SU-DHL-6 (cell line): ENCODE measurements around the gene BTBD9.

Experiments
- H2AFZ ChIP-seq: fragments of 200-600 bp; sonication (generic); 2 replicates; pipeline ENCODE4 v1.6.1; 2014; ENCODE audit warnings: low read depth, mild to moderate bottlenecking, moderate library complexity, mixed read lengths, antibody characterized with exemption, low read length; ENCODE audit not compliant: severe bottlenecking
- H3F3A ChIP-seq: fragments of 200-600 bp; shearing (Covaris generic); 2 replicates; pipeline ENCODE4 v1.6.0; 2016; ENCODE audit warnings: antibody characterized with exemption, mild to moderate bottlenecking; ENCODE audit not compliant: insufficient read depth
- H3K27ac ChIP-seq: fragments of 200-600 bp; sonication (generic); 2 replicates; pipeline ENCODE4 v1.5.1; 2016; ENCODE audit warnings: low read depth, mild to moderate bottlenecking, low read length, moderate library complexity, mixed read lengths
- H3K27me3 ChIP-seq: fragments of 200-600 bp; sonication (generic), shearing (Covaris generic); 2 replicates; pipeline ENCODE4 v1.6.0; 2014; ENCODE audit warnings: mild to moderate bottlenecking, low read length
- H3K36me3 ChIP-seq: fragments of 200-600 bp; sonication (generic); 2 replicates; pipeline ENCODE4 v1.6.1; 2014; ENCODE audit warnings: mild to moderate bottlenecking, low read length, mixed read lengths
- H3K4me2 ChIP-seq: fragments of 300-600, 200-600 bp; shearing (Covaris generic), sonication (generic); 2 replicates; pipeline ENCODE4 v1.6.0; 2014; ENCODE audit warnings: low read length, low read depth, mild to moderate bottlenecking; ENCODE audit not compliant: poor library complexity, severe bottlenecking
- H3K4me3 ChIP-seq: fragments of 200-600 bp; sonication (generic); 2 replicates; pipeline ENCODE4 v1.5.1; 2014; ENCODE audit warnings: antibody characterized with exemption, low read length, mild to moderate bottlenecking, mixed read lengths; ENCODE audit not compliant: insufficient read depth, poor library complexity, severe bottlenecking
- H3K79me2 ChIP-seq: fragments of 200-600 bp; sonication (generic); 2 replicates; pipeline ENCODE4 v1.6.1; 2014; ENCODE audit warnings: mild to moderate bottlenecking, low read length, moderate library complexity; ENCODE audit not compliant: insufficient read depth
- H3K9ac ChIP-seq: fragments of 200-600 bp; sonication (generic); 2 replicates; pipeline ENCODE4 v1.7.0; 2014; ENCODE audit warnings: mild to moderate bottlenecking, low read length
- H3K9me2 ChIP-seq: fragments of 200-600 bp; sonication (generic); replicated peaks from 2 replicates; pipeline ENCODE4 v1.6.1; 2014; ENCODE audit warnings: low read length; ENCODE audit not compliant: insufficient read depth
- H3K9me3 ChIP-seq: fragments of 200-600 bp; sonication (generic); 2 replicates; pipeline ENCODE4 v1.6.1; 2014; ENCODE audit warnings: low read length, mixed read lengths; ENCODE audit not compliant: insufficient read depth
- H4K20me1 ChIP-seq: fragments of 200-600 bp; sonication (generic); 2 replicates; pipeline ENCODE4 v1.6.1; 2014; ENCODE audit warnings: low read depth, mild to moderate bottlenecking, antibody characterized with exemption, low read length, moderate library complexity, mixed read lengths
- CTCF ChIP-seq: fragments of 200-600 bp; sonication (generic); IDR thresholded peaks from one replicate; pipeline ENCODE4 v1.5.1; 2017; ENCODE audit warnings: antibody characterized with exemption, mild to moderate bottlenecking, low read length, moderate library complexity; ENCODE audit not compliant: insufficient read depth, poor library complexity, severe bottlenecking
- EZH2phosphoT487 ChIP-seq: fragments of 200-600 bp; sonication (generic), shearing (Covaris generic); conservative IDR thresholded peaks from 2 replicates; pipeline ENCODE4 v1.6.1; 2018; ENCODE audit warnings: mild to moderate bottlenecking, antibody characterized with exemption, low read length, moderate library complexity, mixed read lengths

The BTBD9 gene

GRCh38 chr6:38481211-38481836 lies 158.4 kb downstream of the BTBD9 start:
- Histone ChIP-seq H3K27me3 (no peaks in the 10 kb centered on the region), H4K20me1 (0 out of 2 replicates have a peak, but pooled peaks cover 2% of the 10 kb centered on the region), H3K36me3 (no peaks in the 10 kb centered on the region), H3F3A (no peaks in the 10 kb centered on the region), H3K4me2 (no peak overlapping the region), H3K27ac (no peak overlapping the region), H3K9me2 (no peaks in the 10 kb centered on the region), H3K9ac (no peak overlapping the region), H2AFZ (no peak overlapping the region), H3K9me3 (no peaks in the 10 kb centered on the region), H3K79me2 (no peaks in the 10 kb centered on the region), H3K4me3 (no peak overlapping the region)
- TF ChIP-seq CTCF = no peak
- TF ChIP-seq EZH2phosphoT487 = no peak

- no peak overlapping the region for H3K27ac ChIP-seq
- H3K4me2 ChIP-seq = no peak overlapping the region
- no peaks in the 10 kb centered on the region for H3K27me3 ChIP-seq
- no peaks in the 10 kb centered on the region for H3K36me3 ChIP-seq
- H3K79me2 ChIP-seq = no peaks in the 10 kb centered on the region
- H4K20me1 ChIP-seq = 0 out of 2 replicates have a peak, but pooled peaks cover 2% of the 10 kb centered on the region
- no peaks in the 10 kb centered on the region for H3K9me3 ChIP-seq
- H2AFZ ChIP-seq = no peak overlapping the region
- H3K4me3 ChIP-seq = no peak overlapping the region
- H3F3A ChIP-seq = no peaks in the 10 kb centered on the region
- TF ChIP-seq CTCF (no peak), EZH2phosphoT487 (no peak)
- no peaks in the 10 kb centered on the region for H3K9me2 ChIP-seq
- H3K9ac ChIP-seq = no peak overlapping the region
These were observed 159.7 kb downstream of the BTBD9 start for GRCh38 chr6:38480036-38480435.

- no peak overlapping the region for H3K9ac ChIP-seq
- TF ChIP-seq CTCF = no peak
- TF ChIP-seq EZH2phosphoT487 = no peak
- no peak overlapping the region for H2AFZ ChIP-seq
- no peaks in the 10 kb centered on the region for H3K36me3 ChIP-seq
- H3K27ac ChIP-seq = no peak overlapping the region
- no peaks in the 10 kb centered on the region for H3F3A ChIP-seq
- no peak overlapping the region for H3K4me2 ChIP-seq
- H3K9me2 ChIP-seq = no peaks in the 10 kb centered on the region
- no peak overlapping the region for H3K4me3 ChIP-seq
- no peaks in the 10 kb centered on the region for H3K27me3 ChIP-seq
- no peaks in the 10 kb centered on the region for H3K79me2 ChIP-seq
- H4K20me1 ChIP-seq = 0 out of 2 replicates have a peak, but pooled peaks cover 2% of the 10 kb centered on the region
- H3K9me3 ChIP-seq = no peaks in the 10 kb centered on the region
These were observed 160.4 kb downstream of the BTBD9 start for GRCh38 chr6:38479331-38479730.
